COR-L47 (cell line): ENCODE results near the gene TRIM31.

ENCODE experiments used
- DNase-seq: peaks from one replicate; lab custom pipeline; 2025; lab: John Stamatoyannopoulos, UW

The TRIM31 gene

DNA sequence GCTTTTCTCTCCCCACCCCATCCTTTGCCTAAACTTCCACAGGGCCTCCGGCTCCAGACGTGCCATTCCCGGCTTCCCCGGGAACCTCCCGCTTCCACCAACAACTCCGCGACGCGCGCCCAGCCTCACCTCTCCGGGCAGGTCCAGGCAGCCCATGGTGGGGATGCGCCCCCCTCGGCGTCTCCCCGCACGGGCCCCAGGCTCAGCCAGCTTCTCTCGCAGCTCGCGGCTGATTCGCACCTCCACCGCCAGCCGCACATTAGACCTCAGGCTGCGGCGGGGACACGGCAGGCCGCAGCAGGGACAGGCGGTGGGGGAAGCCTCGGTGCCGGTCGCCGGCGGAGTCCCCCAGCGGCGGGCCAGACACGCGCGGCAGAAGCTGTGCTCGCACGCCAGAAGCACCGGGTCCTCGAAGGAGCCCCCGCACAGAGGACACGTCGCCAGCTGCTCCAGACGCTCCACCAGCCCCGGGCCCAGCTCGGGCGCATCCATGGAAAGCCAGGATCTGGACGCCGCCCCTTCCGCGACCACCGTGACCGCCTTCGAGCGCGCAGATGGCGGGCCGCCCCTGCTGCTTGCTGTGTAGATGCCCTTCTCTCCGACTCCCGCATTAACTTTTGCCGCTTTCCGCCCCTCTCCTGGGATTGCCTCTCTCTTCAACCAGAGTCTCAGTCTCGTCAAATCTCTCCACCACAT, 37.6 kb downstream of the TRIM31 start, which contains the start of gene RNF39:
TSS of gene RNF39 (minus strand) at position 676 of the 696 bp plus-strand sequence. CDS start at position 492, 184 bp downstream.
- DNase-seq = no peak

DNA sequence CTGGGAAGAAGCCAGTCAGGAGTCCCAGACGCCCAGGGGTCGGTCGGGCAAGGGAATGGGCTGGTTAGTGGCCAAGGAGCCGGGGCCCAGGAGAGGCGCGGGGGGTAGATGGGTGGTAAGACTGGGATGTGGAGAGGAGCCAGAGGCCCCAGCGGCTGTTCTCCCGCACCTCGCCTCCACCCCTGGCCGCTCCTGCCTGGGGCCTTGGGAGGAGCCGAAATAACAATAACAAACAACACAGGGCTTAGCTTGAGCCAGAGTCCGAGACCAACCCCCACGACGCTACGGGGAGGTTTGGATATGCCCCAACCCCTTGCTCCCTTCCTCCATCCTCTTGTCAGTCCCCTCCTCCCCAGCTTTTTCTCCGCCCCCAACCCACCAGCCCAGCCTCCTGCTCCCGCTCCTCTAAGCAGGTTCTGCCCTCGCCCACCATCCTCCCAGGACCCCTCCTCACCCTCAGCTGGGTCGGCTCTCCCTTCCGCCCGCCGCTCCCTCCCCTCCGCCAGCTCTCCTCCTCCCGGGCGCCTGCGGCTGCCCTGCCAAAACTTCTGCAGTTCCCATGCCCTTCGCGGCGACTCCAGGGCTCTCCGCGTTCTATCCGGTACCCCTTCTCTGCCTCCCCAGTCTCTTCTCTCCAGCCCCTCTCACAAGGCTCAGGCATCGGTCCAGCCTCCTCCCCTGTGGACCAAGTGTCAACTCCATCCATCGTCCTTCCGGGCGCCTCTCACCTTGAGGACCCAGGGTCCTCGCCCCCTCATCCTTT, 38.4 kb downstream of the TRIM31 start:
- DNase-seq = no peak

DNA sequence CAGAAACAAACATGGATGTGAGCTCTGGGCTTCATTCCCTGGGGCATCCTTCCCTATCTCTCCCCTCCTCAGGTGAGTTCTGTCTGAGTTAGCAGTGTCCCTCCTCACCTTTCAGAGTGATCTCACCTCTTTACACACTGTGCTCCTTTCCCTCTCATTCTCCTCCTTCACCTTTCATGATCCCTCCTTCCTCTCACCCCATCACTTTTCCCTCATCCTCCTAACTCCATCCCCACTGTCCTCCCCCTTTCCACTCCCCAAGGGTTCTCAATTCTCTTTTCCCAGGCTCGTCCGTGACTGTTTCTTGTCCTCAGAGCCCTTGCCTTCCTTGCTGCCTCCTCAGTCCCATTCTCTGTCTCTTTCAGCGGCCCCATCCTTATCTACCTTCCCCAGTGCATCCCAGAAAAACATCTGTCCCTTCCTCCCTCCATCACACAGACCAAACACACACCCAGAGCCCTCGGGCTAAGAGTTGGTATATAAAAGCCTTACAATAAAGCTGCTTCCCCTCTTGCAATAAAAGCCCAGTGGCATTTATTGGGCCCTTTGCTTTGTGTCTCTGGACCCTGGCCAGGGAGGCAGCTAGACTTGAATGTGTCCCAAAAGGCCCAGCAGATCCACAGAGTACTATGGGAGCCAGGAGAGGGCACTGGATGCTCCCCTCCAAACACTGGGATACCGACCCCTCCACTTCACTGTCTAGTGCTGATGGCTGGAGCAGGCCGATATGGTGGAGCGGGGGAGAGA, 39.2 kb downstream of the TRIM31 start:
- no peak for DNase-seq

DNA sequence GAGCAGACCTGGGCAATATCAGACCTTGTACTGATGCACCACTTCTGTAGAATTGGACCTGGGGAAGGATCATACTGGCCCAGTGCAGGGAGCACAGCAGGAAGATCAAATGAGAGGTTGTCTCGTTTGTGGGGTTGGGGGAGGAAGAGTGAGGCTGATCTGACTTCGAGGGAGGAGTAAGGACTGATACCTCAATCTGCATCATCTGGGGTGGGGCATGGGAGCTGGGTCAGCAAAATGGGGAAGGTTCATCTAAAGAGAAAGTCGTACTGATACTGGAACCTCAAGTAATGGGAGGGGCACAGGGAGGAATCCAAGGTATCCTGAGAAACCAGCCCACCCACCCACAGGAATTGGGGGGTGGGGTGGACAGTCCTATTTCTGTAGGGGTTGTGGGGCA, 41.0 kb downstream of the TRIM31 start:
- DNase-seq = no peak

DNA sequence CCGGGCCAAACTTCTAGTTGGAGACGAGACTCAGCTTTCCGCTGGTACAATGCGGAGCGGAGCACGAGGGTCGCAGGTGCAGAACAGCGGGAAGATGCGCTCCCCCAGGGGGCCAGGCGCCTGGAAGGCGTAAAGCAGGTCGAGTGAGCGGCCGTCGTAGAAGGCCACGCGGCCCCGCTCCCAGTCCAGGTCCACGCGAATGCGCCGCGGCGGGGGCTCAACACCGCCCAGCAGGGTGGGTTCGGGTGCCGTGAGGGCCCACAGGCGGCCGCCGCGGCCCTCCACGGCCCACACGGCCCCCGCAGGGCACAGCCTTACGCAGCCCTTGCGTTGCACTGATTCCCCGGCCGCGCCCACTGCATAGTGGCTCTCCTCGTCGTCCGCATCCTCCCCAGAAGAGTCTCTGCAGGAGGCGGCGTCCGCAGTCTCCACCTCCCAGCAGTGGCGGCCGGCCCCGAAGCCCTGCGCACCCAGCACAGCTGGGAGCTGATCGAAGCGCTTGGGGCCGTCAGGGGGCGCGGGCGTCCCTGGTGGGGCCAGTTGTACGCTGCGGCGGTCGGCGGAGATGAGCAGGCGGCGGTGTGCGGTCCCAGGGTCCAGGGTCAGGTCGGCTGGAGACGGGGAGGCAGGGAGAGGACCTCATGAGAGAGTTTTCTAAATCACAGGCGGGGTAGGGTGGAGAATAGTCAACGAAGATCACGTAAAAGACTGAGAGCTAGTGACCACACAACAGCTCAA, 41.6 kb downstream of the TRIM31 start:
- DNase-seq = no peak

DNA sequence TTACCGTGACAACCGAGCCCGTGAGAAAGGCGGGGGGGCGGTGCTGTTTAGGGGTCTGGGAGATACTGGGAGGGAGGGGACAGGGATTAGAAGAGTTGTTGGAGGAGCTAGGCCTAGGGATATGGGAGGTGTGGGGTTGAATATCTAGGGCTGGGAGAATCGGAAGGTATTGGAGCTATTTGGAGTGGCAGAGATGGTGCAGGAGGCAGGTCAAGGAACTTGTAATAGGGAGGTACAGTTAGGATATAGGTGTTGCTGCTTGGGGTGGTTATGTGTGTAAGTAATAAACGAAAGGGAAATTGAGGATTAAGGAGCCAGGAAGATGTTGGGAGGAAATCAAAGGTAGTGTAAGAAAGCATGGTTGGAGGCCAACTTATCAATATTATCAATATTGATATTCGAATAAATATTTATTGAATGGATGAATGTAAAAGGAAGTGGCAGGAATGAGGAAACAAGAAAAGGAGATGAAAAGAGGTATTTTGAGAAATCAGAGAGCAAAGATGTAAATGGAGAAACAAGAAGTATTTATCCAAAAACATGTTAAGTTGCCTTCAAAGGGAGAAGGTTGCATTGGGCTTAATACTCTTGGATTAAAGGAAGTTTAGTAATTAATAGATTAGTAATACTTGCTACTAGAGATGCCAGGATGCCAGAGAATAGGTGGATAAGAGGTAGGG, 45.3 kb downstream of the TRIM31 start:
- DNase-seq = peak; percentile 81

DNA sequence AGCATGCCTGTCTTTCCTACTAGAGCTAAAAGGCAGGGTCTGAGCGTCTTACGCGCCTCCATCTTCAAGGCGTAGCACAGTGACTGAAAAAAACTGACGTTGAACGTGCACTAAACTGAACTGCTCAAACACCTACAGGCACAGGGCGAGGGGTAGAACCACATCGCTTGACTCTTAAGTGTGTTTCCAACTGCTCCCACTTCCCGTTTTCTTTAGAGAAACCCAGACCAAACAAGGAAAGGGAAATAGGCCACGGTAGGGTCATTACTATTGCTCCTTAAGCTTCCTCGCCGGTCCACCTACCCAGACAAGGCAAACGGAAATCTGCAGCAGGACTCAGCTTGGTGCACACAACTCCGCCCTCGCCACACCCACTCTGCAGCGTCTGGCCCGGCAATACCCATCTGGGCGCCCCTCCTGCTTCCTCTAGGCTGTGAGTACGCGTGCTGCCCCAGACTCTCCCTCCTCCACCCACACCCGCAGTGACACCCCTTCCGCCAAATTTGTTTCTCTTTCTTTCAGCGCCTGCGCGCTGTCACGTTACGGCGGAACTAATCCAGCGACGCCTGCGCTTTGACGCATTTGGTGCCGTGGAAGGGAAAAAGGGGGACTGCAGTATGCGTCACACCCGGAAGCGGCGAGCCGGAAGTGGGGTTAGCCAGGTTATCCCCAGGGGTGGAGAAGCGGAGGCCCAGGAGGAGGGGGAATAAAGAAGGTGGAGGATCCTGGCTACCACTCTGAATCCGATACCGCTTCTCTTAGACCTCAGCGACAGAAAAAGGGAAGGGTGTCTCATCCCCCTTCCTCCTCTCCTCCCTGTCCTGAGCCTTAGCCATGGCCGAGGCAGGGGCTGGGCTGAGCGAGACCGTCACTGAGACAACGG, 46.1 kb downstream of the TRIM31 start, which contains the start of gene PPP1R11:
TSS of gene PPP1R11 (plus strand) at position 622 of the 883 bp plus-strand sequence. CDS start at position 835, 213 bp downstream.
- peak; percentile 98 for DNase-seq

DNA sequence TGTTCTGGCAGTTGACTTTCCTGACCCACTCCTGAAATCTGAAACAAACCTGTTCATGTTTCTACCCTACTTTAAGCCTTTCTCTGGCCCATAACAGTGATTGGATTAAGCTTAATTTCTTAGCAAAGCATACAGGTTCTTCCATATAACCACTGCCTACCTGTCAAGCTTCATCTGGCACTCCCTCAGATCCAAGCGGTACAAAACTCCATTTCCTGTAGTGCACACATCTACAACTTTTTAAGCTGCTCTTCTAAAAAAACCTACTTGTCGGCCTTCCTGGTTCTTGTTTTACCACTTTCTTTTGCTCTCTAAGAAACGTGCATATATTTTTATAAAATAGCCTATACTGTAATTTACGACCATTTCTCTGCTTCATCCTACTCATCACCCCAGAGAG, 46.8 kb downstream of the TRIM31 start:
- DNase-seq = no peak

DNA sequence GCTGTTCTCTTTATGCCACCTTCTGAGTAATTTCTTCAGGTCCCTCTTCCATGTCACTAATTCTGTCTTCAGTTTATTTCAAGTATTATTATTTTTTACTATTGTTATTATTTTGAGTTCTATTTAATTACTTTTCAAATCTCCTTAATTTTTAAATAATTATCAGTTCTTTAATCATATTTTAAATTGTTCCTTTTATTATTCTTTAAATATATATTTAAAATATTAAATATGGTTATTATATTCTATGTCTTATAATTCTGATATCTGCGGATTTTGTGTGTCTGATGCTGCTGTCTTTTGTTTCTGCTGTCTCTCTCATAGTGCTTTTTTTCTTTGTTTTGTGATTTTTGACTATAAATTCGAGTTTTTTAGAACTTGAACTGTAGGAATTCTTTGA, 49.6 kb downstream of the TRIM31 start:
- no peak for DNase-seq

DNA sequence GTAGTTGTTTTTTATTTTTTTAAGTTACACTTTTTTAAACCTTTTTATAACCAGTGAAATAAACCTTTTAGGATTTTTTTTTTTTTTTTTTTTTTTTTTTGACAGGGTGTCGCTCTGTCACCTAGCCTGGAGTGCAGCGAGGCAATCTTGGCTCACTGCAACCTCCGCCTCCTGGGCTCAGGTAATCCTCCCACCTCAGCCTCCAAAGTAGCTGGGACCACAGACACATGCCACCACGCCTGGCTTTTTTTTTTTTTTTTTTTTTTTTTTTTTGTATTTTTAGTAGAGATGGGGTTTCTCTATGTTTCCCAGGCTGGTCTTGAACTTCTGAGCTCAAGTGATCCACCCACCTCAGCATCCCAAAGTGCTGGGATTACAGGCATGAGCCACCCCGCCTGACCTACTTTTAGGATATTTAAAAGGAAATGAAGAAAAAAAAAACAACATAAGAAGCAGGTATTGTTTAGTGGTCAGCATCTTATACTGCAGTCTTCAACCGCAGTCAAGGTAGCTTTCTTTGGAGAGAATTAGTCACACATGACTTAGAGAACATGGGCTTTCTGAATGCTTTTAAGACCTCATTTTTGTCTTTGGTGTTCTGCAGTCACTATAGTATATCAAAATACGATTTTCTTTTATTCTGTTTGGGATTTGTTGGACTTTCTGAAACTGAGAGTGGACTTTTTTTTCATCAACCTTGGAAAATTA, 50.3 kb downstream of the TRIM31 start:
- no peak for DNase-seq

DNA sequence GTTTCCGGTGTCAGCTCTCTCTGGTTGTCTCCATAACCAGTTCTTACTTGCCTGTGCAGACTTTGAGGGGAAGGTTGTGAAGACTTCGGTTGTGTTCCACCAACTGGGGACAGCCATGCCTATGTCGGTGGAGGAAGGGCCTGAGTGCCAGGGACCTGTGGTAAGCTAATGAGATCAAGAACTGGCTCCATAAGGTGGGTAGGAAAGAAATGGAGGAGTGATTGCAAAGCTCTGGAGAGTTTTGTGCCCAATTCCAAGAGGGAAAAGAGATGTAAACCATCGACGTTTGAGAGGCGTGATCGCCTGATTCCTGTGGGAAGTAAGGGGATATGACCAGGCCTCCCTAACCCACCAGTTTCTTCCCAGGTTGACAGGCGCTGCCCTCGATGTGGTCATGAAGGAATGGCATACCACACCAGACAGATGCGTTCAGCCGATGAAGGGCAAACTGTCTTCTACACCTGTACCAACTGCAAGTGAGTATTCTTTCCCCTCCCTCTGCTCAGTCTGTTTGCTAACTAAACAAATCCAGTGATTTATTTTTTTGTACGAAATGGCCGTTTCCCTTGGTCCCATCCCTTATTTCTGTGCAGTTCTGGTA, 50.9 kb downstream of the TRIM31 start:
- DNase-seq = no peak

DNA sequence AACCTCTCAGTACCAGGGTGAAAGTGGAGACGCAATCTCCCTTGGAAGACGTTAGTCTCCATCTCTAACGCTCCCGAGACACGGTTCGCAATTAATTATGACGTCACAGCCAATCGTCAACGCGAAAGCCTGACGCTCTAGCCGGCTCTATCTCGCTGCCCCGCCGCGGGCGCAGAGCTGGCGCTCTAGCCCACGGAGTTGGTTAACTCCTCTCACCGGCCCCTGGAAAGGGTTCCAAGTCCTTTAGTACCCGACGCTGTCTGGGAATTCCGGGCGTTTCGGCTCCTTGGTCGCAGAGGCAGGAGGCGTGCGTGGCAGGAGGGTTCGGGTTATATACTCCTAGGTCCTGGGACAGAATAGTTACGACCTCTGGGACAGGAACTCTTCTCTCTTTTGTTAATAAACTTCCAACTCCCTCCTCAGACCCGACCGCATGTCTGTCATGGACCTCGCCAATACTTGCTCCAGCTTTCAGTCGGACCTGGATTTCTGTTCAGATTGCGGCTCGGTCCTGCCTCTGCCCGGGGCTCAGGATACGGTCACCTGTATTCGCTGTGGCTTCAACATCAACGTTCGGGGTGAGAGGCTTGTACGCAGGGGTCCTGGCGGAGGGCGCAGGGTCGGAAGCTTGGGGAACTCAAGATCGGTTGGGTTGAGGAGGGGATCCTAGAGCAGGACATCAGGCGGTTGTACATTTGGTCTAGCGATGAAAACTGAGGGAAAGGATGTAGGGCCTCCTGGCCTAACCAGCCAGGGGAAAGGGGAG, 51.6 kb downstream of the TRIM31 start, which contains the start of gene POLR1H:
TSS of gene POLR1H (plus strand) at position 174 of the 766 bp plus-strand sequence. CDS start at position 434, 260 bp downstream.
- DNase-seq = peak; percentile 96

DNA sequence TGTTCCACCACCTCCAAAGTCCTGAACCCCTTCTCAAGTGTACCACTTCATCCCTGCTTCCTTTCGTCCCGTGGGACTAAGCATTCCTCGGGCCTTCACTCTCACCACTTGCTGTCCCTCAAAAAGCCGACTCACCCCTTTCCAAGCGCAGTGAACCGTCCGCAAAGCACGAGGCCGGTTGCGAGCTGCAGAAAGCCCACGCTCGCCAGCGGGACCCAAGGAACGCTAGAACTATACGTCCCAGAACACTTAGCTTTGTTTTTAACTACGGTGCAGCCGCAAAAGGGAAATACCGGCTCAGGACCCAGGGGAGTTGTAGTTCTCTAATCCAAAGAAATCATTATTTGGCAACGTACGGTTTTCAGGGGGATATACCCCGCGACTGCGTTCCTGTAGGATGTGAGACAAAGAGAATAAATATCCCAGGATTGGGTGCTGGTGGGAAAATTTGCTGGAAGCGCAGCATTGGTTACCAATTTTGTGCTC, 52.2 kb downstream of the TRIM31 start:
- DNase-seq = no peak

DNA sequence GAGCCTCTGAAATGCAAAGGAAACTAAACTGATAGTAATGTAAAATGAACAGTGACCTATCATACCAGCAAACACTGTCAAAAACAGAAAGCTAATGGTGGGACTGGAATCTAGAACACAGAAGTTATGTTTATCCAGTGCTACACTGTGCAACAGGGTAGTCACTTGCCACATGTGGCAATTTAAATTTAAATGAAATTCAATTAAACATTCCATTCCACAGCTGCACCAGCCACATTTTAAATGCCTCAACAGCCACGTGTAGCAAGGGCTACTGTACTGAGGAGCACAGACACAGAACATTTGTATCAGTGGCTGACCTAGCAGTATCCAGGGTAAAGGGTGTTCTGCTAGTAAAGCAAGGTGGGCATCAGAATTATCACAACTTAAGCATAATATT, 57.4 kb downstream of the TRIM31 start:
- DNase-seq = no peak

DNA sequence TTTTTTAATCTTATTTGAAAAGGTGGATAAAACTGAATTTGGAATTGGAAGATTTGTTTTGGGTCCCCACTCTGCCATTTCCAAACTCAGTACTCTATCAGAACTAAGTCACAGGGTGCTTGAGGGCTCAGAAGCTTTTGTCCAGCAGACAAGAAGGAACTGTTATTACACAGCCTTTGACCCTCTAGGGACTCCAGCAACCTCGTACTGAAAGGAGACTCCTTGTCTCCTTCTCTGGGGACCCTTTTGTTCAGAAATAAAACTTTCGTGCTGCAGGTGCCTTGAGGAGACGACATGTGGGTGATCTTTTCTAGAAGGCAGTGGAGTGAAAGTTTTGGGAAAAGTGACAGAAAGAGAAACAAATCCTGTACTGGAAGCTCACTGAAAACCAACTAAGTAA, 59.2 kb downstream of the TRIM31 start:
- DNase-seq = no peak
